ENCODE results near the gene FLNC.

GRCh38 chr7:128859232-128860157, 29.3 kb downstream of the FLNC start:
- TF ChIP-seq POLR2A (IDR thresholded peaks at IDR 0.05; ENCODE audit: low read length) (no peak), GATA1 (IDR thresholded peaks at IDR 0.05; ENCODE audit: low read depth, low read length) (no peak)

Data from erythroblast (primary cell).